ENCODE measurements around the gene CACNA1C. TPM values are rescaled to one million over a fixed set of nuclear protein-coding genes. Genes with fewer than 3 reads are reported as not detected.

CACNA1C gene
- total RNA-seq, 4 donors from 2014 or later: 9.7 to 42.1 (median 18.1) TPM

DNA sequence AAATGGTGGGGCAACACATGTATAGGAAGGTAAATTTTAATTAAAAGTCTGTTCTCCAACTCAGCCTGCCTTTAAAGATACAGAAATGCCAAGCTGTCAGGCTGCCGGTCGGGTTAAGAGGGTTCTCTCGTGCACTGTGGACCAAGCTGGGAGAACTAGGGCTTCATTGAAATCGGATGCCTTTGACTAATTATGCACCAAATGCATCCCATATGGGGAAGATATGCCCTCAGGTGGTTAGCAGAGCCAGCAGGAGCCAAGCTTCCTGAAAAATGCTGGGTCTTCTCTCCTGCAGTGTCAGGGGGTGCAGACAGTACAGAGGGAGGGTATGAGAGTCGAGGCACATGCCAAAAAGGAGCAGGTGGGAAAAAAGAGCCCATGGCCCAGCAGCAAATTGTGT is 236.1 kb downstream of the CACNA1C start:
- Histone ChIP-seq H3K9me3 (no peaks in the 10 kb centered on the region), H3K36me3 (no peaks in the 10 kb centered on the region), H3K27ac (no peak overlapping the region), H3K4me3 (no peak overlapping the region), H3K27me3 (no peaks in the 10 kb centered on the region), H3K4me1 (peaks cover 0 to 32% (median 0%) of the 10 kb centered on the region in 4 donors)
- no peak for DNase-seq
- no peak for TF ChIP-seq POLR2A (IDR thresholded peaks at IDR 0.05)
- TF ChIP-seq, protein P1, sequence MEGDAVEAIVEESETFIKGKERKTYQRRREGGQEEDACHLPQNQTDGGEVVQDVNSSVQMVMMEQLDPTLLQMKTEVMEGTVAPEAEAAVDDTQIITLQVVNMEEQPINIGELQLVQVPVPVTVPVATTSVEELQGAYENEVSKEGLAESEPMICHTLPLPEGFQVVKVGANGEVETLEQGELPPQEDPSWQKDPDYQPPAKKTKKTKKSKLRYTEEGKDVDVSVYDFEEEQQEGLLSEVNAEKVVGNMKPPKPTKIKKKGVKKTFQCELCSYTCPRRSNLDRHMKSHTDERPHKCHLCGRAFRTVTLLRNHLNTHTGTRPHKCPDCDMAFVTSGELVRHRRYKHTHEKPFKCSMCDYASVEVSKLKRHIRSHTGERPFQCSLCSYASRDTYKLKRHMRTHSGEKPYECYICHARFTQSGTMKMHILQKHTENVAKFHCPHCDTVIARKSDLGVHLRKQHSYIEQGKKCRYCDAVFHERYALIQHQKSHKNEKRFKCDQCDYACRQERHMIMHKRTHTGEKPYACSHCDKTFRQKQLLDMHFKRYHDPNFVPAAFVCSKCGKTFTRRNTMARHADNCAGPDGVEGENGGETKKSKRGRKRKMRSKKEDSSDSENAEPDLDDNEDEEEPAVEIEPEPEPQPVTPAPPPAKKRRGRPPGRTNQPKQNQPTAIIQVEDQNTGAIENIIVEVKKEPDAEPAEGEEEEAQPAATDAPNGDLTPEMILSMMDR (IDR thresholded peaks at IDR 0.05): no peak

DNA sequence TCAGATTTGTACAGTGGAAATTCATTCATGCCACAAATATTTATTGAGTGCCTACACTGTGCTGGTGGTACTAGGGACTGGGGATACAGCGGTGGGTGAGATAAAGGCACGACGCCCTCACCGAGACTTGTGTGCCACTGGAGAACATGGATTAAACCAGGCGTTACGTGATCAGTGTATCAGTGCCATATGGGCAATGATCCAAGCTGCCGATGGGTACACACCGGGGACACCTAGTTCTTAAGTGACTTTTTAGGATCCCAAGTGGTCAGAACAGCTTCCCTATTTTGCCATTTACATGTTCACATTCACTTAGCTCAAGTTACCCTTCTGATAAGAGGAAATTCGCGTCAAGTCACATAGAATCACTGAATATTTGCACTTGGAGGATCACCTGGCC is 236.7 kb downstream of the CACNA1C start:
- no peak for TF ChIP-seq POLR2A (IDR thresholded peaks at IDR 0.05)
- TF ChIP-seq, protein P1 (IDR thresholded peaks at IDR 0.05): no peak

DNA sequence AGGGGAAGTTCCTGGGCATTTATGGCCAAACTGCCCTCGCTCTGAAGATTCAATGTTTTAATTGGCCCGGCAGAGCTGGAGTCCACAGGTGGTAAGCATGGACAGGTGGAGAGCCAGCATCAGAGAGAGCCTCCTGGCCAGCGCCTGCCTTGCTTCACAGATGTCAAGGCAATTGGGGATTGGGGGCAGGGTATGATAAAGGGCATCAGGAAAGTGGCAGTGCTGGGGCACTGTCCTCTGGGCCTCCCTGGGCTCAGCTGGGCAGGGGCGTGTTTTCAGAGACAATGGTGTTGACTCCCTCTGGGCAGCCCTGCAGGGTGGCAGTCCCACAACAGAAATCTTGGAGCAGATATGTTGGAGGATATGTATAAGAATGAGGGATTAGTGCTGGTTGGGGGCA is 237.3 kb downstream of the CACNA1C start:
- H3K36me3 ChIP-seq: no peaks in the 10 kb centered on the region
- no peaks in the 10 kb centered on the region for H3K9me3 ChIP-seq
- H3K4me3 ChIP-seq: no peak overlapping the region
- DNase-seq: no peak
- H3K27ac ChIP-seq: no peak overlapping the region
- peaks cover 0 to 21% (median 0%) of the 10 kb centered on the region in 4 donors for H3K4me1 ChIP-seq
- H3K27me3 ChIP-seq: no peaks in the 10 kb centered on the region
- TF ChIP-seq, protein P1 (IDR thresholded peaks at IDR 0.05): no peak
- no peak for TF ChIP-seq POLR2A (IDR thresholded peaks at IDR 0.05)

More for the DNA sequence above, 236.7 kb downstream of the CACNA1C start:
- Histone ChIP-seq H3K9me3 (no peaks in the 10 kb centered on the region), H3K27me3 (no peaks in the 10 kb centered on the region), H3K4me3 (no peak overlapping the region), H3K27ac (no peak overlapping the region), H3K36me3 (no peaks in the 10 kb centered on the region), H3K4me1 (peaks cover 0 to 26% (median 0%) of the 10 kb centered on the region in 4 donors)
- no peak for DNase-seq

DNA sequence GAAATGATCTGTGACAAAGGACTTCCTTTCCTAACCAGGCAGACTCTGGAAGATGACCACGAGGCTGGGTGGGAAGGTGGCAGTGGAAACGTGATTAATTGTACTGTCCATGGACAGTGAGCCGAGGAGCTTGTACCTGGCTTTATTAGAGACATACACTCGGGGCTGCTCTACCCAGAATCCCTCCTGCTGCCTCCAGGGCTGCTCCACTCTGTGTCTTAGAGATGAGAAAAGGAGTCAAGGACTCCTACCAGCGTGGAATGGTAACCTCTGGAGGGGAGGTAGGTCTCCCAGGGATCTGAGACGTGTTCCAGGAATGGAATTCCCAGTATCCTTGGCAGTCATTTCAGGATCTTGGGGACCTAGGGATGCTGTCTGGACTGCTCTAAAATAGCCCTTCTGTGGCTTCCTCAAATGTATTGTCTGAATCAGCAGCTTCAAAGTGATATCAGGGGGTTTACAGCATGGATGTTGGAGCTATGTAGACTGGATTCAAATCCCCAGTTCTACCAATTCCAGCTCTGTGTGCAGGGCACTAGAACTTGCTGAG is 237.8 kb downstream of the CACNA1C start:
- Histone ChIP-seq H3K4me3 (no peak overlapping the region), H3K36me3 (no peaks in the 10 kb centered on the region), H3K27ac (no peak overlapping the region), H3K9me3 (no peaks in the 10 kb centered on the region), H3K4me1 (peaks cover 0 to 17% (median 0%) of the 10 kb centered on the region in 4 donors), H3K27me3 (no peaks in the 10 kb centered on the region)
- TF ChIP-seq, protein P1 (IDR thresholded peaks at IDR 0.05): no peak
- TF ChIP-seq POLR2A (IDR thresholded peaks at IDR 0.05): no peak
- DNase-seq: no peak

DNA sequence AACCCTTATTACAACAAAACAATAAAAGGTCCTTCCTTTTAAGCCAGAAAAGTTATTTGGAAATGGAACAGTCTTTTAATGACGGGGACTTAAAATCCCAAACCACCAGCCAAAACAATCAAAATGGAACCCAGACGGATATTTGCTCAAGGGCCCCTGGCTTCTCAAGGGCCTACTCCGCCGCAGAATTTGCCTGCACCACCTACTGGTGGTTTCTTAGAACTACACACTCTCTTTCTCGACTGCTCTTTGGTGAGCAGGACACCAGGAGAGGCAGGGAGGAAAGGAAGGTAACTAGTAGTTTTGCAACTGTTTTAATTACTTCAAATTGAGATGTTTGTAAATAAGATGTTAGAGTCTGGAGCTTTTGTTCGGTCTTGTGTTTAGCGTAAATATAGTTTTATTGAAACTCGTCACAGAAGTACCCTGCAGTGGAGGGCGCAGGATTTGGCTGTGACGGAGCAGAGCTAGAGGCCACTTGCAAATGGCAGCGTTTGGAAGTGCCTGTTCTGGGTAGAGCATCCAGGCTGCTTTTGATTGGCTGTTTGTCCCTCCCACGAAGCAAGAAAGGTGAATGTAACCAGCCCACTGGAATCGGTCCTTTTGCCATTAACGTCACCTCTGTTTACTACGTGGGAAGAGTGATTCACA is 238.5 kb downstream of the CACNA1C start:
- Histone ChIP-seq H3K9me3 (no peaks in the 10 kb centered on the region), H3K4me3 (no peak overlapping the region), H3K27ac (no peak overlapping the region), H3K27me3 (no peaks in the 10 kb centered on the region), H3K36me3 (no peaks in the 10 kb centered on the region), H3K4me1 (peaks cover 0 to 10% (median 0%) of the 10 kb centered on the region in 4 donors)
- TF ChIP-seq, protein P1 (IDR thresholded peaks at IDR 0.05): peak; percentile 18 to 82 (median 68)
- no peak for TF ChIP-seq POLR2A (IDR thresholded peaks at IDR 0.05)
- DNase-seq: peak in 1 of 3 donors; percentile 65
